ENCODE data around the gene TBL1XR1. TPM values are rescaled to one million over a fixed set of nuclear protein-coding genes. Genes with fewer than 3 reads are reported as not detected.

Gene TBL1XR1
- total RNA-seq, 1 experiment from 2014 or later, result 180 TPM

DNA sequence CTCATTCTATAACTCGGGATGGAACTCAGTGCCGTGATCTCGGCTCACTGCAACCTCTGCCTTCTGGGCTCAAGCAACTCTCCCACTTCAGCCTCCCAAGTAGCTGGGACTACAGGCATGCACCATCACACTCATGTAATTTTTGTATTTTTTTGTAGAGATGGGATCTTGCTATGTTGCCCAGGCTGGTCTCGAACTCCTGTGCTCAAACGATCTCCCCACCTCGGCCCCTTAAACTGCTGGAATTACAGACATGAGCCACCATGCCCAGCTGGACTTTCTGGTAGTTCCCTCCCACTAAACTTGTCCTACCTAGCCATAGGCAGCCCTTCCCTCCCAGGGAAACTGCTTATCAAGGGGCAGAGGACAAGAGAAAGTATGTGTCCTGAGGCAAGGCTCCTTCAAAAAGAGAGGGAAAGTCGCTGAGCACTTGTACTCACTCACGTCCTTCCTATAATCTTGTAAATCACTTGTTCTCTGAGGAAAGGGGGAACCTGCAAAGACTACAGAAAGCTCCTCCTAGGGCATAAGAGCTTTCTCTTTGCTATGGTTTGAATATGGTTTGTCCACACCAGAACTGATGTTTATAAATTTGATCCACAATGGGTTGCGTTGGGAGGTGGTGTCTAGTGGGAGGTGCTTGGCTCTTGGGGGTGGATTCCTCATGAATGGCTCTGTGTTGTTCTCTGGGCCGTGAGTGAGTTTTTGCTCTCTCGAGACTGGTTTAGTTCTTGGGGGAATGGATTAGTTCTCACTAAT, 13.6 kb upstream of the TBL1XR1 start:
- H3K9ac ChIP-seq (ENCODE audit: low read length), result no peak overlapping the region
- DNase-seq (ENCODE audit: low read depth, low spot score) (no peak), ATAC-seq (no peak)
- BruUV-seq (replicated peaks), result no TSS peak
- H3K4me1 ChIP-seq (ENCODE audit: control insufficient read depth in 1 of 2, insufficient read depth in 2 of 2, low read length in 2 of 2), result peaks cover 0 to 27% of the 10 kb centered on the region in 2 experiments; a peak in 3 of 4 replicates
- H3K9me2 ChIP-seq (ENCODE audit: insufficient read depth), result no peaks in the 10 kb centered on the region
- ChIA-PET CTCF (no interaction called here), RAD21 (ENCODE audit: low non-redundant PET in 1 of 2, low total read pairs in 2 of 2, uncharacterized antibody in 2 of 2, unreplicated experiment in 2 of 2) (interaction anchor here in 1 of 2 experiments (0.7 kb wide), 1 partner anchor 23 kb away, joined by 3 read pairs; no protein-coding TSS in a partner anchor), POLR2A (no interaction called here)
- no peak overlapping the region for H2AFZ ChIP-seq (ENCODE audit: low read depth, low read length, poor library complexity, severe bottlenecking)
- no peak overlapping the region for H3K27ac ChIP-seq (ENCODE audit: low read depth, low read length)
- no peaks in the 10 kb centered on the region for H3K9me3 ChIP-seq (ENCODE audit: control insufficient read depth in 1 of 2, insufficient read depth in 1 of 2, low read depth in 1 of 2, low read length in 2 of 2)
- TF ChIP-seq, protein P1, sequence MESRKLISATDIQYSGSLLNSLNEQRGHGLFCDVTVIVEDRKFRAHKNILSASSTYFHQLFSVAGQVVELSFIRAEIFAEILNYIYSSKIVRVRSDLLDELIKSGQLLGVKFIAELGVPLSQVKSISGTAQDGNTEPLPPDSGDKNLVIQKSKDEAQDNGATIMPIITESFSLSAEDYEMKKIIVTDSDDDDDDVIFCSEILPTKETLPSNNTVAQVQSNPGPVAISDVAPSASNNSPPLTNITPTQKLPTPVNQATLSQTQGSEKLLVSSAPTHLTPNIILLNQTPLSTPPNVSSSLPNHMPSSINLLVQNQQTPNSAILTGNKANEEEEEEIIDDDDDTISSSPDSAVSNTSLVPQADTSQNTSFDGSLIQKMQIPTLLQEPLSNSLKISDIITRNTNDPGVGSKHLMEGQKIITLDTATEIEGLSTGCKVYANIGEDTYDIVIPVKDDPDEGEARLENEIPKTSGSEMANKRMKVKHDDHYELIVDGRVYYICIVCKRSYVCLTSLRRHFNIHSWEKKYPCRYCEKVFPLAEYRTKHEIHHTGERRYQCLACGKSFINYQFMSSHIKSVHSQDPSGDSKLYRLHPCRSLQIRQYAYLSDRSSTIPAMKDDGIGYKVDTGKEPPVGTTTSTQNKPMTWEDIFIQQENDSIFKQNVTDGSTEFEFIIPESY (IDR thresholded peaks at IDR 0.05; ENCODE audit: extremely low read depth, insufficient replicate concordance, low read length), result no peak
- TF ChIP-seq EZH2 (IDR thresholded peaks at IDR 0.05) (no peak), FOSL1 (IDR thresholded peaks at IDR 0.05; ENCODE audit: low read depth) (no peak), ZFX (IDR thresholded peaks at IDR 0.05) (no peak), ZNF274 (IDR thresholded peaks at IDR 0.05; ENCODE audit: low read depth, low read length) (no peak), EGR1 (IDR thresholded peaks at IDR 0.05; ENCODE audit: low read depth) (no peak), YY1 (IDR thresholded peaks at IDR 0.05; ENCODE audit: extremely low read depth, insufficient replicate concordance, low read depth, low read length) (no peak), SIN3A (IDR thresholded peaks at IDR 0.05; ENCODE audit: low read depth) (no peak), CEBPB (IDR thresholded peaks at IDR 0.05; ENCODE audit: low read depth) (no peak), EZH2phosphoT487 (IDR thresholded peaks at IDR 0.05; ENCODE audit: borderline replicate concordance) (no peak), RAD21 (IDR thresholded peaks at IDR 0.05; ENCODE audit: low read depth) (no peak), JUND (IDR thresholded peaks at IDR 0.05) (no peak), POLR2AphosphoS5 (IDR thresholded peaks at IDR 0.05; ENCODE audit: low read depth, low read length) (no peak), TCF7L2 (IDR thresholded peaks at IDR 0.05; ENCODE audit: borderline replicate concordance, extremely low read depth, insufficient read depth, insufficient read length) (no peak), POLR2A (IDR thresholded peaks at IDR 0.05; ENCODE audit: borderline replicate concordance, extremely low read depth, insufficient read depth, insufficient read length) (no peak), SRF (IDR thresholded peaks at IDR 0.05; ENCODE audit: low read depth) (no peak)
- TF ChIP-seq, protein P2, sequence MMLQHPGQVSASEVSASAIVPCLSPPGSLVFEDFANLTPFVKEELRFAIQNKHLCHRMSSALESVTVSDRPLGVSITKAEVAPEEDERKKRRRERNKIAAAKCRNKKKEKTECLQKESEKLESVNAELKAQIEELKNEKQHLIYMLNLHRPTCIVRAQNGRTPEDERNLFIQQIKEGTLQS (IDR thresholded peaks at IDR 0.05), result no peak
- TF ChIP-seq, protein P3, sequence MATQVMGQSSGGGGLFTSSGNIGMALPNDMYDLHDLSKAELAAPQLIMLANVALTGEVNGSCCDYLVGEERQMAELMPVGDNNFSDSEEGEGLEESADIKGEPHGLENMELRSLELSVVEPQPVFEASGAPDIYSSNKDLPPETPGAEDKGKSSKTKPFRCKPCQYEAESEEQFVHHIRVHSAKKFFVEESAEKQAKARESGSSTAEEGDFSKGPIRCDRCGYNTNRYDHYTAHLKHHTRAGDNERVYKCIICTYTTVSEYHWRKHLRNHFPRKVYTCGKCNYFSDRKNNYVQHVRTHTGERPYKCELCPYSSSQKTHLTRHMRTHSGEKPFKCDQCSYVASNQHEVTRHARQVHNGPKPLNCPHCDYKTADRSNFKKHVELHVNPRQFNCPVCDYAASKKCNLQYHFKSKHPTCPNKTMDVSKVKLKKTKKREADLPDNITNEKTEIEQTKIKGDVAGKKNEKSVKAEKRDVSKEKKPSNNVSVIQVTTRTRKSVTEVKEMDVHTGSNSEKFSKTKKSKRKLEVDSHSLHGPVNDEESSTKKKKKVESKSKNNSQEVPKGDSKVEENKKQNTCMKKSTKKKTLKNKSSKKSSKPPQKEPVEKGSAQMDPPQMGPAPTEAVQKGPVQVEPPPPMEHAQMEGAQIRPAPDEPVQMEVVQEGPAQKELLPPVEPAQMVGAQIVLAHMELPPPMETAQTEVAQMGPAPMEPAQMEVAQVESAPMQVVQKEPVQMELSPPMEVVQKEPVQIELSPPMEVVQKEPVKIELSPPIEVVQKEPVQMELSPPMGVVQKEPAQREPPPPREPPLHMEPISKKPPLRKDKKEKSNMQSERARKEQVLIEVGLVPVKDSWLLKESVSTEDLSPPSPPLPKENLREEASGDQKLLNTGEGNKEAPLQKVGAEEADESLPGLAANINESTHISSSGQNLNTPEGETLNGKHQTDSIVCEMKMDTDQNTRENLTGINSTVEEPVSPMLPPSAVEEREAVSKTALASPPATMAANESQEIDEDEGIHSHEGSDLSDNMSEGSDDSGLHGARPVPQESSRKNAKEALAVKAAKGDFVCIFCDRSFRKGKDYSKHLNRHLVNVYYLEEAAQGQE (IDR thresholded peaks at IDR 0.05; ENCODE audit: low read depth), result no peak
- no peaks in the 10 kb centered on the region for H4K20me1 ChIP-seq (ENCODE audit: insufficient read depth)
- intact Hi-C loops (cut with micrococcal nuclease), result no loop called here
- H3K79me2 ChIP-seq (ENCODE audit: insufficient read depth, low read length), result no peaks in the 10 kb centered on the region
- no peak overlapping the region for H3K4me3 ChIP-seq (replicated peaks in 1 of 2; ENCODE audit: low read depth in 1 of 2, low read length in 2 of 2)
- H3K27me3 ChIP-seq (ENCODE audit: insufficient read depth, low read length), result no peaks in the 10 kb centered on the region
- H3K4me2 ChIP-seq (ENCODE audit: low read length), result no peak overlapping the region
- H3K36me3 ChIP-seq (ENCODE audit: control insufficient read depth in 1 of 2, insufficient read depth in 2 of 2, low read length in 2 of 2), result no peaks in the 10 kb centered on the region

All from HCT116 (cell line).